A172 (cell line): Measurements from ENCODE around the gene RDH16. TPM values are rescaled to one million over a fixed set of nuclear protein-coding genes. Genes with fewer than 3 reads are reported as not detected.
"Not testable (repeated sequence)": the region's sequence is repeated elsewhere in the genome, so short reads cannot be mapped to it uniquely, and the experiment has no call there.

ENCODE experiments used
- DNase-seq: peaks from one replicate; pipeline ENCODE4 v3.0.0-alpha.2; 2015; ENCODE audit warnings: low spot score
- total RNA-seq: library from RNA; depleted of rRNA; stranded (reverse); fragments of >200 nt; shearing (Covaris generic); gene quantifications from 2 replicates; pipeline ENCODE4 v1.2.3, GENCODE V29; 2014

RDH16 gene
- total RNA-seq, 1 experiment from 2014 or later, result not detected

DNA sequence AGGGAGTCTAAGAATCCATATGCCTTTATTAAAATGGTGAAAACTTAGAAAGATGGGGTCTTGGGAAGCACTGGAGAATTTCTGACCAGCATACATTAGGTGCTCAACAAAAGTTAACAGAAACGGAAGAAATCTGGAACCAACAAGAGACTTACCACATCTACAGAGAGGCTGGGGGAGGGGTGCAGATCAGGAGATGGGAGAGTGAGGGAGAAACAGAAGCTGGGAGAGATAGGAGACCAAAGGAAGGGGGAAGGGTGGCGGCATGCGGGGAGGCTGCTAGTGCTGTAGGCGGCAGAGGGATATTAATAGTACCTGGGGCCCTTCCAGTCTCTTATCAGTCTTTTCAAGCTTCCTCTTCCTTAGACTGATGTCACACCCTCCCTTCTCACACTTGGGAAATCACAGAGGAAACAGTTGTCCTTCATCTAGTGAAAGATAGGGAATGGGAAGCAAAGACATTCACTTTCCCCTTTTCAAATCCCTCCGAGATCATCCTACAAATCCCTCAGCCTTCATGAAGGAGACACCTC, 30.9 kb upstream of the RDH16 start:
- DNase-seq, result peak; percentile 80

DNA sequence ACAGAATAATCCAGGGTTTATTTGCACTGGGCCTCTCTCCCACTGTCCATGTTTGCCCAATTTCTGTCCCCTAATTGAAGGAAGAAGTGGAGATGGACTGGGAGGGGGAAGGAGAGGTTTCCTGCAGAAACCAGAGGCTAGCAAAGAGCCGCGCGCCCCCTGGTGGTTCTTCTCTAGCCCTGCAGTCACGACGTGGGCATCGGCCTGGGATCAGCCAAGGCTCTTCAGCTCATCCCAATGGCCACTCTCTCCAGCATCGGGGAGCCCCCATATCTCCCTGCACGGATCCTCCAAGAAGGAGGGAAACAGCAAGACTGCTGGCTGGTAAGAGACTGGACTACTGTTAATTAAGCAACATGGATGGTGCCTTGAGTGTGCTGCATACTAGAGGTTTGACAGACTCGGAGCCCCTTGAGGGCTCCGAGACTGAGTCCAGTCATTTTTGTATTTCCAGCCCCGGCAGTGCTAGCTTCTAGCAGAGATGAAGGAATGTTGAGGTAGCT, 30.2 kb upstream of the RDH16 start:
- DNase-seq, result peak; percentile 79

DNA sequence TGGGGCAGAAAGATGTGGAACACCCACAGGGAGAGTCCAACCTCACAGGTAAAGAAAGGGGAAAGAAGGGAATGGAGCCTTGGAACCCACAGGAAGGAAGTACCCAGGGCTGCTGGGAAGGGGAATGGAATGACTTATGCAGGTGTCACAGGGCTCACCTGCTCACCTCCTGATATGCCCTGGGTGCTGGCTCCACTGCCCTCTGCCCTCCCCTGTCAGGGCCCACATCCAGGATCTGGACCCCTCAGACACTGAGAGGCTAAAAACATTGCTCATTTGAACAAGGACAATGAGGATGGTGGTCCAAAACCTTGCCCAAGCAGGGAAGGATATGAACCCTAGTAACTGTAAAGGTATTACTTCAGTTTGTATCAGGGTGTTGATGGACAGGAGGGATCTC, 29.6 kb upstream of the RDH16 start:
- DNase-seq, result no peak

DNA sequence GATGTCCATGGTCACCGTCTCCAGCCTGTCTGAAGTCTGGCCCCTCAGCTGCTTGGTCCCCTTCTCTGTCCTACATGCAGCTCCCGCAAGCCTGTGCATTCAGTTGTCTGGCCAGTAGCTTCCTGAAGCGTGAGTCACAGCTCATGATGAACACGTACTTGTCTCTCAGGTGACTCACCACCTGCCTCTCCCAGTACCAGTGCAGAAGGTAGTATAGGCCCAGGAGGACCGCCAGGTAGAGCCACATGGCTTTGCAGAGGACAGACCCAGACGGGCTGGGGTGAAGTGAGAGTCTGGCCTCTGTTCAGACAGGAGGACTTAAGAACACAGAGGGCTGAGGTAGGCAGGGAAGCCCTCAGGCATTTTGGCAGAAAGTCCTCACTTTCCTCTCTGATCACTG, 28.3 kb upstream of the RDH16 start:
- DNase-seq, result peak; percentile 78

DNA sequence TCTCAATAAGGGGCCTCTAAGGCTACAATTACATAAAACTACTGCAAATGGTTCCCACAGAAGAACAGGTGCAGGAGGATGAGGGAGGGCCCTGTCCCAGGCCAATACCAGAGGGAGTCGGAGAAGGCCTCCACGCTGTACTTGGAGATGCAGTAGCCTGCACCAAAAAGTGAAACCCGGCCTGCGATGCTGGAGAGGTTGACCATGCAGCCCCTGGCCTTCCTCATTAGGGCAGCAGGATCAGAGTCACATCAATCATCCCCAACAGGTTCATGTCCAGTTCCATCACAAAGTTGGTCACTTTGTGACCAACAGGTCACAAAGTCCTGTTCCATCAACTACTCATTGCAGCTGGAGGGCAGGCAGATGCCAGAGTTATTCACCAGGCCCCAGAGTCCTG, 26.0 kb upstream of the RDH16 start:
- DNase-seq, result no peak

DNA sequence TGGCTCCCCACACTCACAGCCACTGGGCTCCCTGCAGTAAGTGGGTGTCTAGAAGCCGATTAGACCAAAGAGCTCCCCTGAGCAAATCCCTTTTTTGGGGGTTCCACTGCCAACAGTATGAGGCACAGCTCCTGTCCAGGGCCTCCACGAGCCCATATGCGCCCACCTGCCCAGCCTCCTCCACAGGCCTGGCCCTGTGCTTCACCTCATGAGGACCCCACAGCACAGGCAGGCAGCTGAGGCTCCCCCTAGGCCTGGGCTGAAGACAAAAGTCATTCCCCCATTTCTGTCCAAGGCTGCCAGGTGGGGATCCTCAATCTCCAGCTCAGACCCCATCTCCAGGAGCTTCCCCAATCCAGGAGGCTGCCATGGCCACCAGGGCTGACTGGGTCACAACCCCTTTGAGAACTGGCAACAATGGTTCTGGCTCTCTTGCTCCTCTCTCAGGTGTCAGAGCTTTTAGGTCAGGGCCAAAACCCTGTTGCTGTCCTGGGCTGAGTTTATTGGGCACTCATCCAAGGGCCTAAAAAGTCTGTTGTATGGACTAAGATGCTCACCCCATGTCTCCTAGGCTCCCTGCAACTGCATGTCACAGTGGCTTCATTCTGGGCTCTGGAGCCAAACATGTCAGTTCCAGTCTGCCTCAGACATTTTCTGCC, 25.3 kb upstream of the RDH16 start:
- not testable (repeated sequence) for DNase-seq

DNA sequence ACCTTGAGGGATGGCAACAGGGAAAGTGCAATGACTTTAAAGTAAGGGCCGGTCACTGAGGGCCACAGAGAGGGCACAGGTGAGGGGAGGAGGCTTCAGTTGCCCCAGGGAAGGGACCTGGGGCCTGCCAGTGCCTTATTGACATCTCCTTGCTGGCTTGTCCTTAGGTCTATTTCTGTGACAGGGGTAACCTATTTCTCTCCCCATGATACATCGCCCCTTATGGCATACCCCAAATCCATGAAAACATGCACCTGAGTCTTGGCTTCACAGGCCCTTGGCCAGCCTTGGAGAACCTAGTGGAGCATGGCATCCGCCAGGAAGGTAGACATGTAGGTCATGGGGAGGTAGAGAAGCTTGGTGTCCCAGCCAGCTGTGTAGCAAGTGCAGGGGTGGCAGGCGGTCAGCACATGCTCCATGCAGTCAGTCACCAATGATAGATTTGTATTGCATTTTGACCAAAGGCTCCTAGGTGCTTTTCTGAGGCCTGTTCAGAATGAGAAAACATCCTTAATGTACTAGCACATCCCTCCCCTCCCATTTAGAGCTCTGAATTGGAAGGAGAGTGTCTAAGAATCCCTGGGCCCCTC, 23.6 kb upstream of the RDH16 start:
- no peak for DNase-seq

DNA sequence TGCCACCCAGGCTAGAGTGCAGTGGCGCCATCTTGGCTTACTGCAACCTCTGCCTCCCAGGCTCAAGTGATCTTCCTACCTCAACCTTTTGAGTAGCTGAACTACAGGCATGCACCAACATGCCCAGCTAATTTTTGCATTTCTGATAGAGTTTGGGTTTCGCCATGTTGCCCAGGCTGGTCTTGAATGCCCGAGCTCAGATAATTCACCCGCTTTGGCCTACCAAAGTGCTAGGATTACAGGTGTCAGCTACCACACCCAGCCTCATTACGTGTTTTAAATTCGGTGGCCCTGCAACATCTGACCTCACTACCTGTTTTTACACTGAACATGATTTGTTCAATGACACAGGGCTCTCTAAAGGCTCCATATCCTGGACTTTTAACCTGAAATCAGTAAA, 22.9 kb upstream of the RDH16 start:
- DNase-seq, result no peak

DNA sequence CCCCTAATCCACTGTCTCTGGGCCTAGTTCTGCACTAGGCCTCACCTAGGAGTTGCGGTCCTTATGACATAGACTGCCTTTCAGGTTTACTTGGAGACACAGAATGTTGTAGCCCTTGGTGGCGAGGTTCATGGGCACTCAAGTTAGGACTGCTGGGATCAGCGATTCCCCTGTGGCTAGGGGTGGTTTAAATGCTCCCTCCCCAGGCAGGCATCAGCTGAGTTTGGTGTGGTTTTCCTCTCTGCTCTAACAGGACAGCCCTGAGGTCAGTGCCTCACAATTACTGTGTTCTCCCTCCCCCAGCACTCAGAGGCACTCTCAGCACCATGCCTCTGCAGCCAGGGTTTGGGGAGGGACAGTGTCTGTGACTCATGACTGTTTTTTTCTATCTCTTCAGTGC, 22.2 kb upstream of the RDH16 start:
- no peak for DNase-seq

DNA sequence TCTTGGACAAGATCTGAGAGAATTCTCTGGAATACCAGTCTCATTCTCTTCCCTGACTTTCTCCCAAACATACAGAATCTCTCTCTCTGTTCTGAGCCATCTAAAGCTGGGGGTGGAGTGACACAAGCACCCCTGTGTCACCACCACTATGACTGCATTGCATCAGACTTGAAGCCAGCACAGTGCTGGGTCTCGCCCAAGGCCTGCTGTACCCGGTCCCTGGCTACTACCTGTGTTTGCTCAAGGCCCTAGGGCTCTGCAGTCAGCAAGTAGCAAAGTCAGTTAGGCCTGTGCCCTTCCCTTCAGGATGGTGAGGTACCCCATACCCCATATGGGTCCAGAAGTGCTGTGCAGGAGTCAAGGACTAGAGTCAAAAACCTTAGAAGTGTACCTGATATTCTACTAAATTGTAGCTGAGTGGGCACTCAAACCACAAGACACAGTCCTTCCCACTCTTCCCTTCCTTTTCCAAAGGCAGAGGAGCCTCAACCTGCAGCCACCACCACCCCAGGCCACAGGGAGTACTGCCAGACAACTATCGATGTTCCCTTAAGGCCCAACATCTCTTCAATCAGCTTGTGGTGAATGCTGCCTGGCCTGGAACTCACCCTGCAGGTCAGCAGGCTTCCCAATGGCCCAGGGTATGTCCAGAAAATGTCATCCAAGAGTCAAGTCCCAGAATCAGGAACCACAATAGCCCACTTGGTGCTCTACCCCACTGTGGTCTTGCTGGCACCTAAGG, 21.2 kb upstream of the RDH16 start:
- no peak for DNase-seq

DNA sequence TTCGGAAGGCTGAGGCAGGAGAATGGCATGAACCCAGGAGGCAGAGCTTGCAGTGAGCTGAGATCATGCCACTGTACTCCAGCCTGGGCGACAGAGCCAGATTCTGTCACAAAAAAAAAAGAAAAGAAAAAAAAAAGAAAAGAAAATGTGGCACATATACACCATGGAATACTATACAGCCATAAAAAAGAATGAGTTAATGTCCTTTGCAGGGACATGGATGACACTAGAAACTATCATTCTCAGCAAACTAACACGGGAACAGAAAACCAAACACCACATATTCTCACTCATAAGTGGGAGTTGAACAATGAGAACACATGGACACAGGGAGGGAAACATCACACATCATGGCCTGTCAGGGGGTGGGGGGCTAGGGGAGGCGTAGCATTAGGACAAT, 20.0 kb upstream of the RDH16 start:
- not testable (repeated sequence) for DNase-seq

DNA sequence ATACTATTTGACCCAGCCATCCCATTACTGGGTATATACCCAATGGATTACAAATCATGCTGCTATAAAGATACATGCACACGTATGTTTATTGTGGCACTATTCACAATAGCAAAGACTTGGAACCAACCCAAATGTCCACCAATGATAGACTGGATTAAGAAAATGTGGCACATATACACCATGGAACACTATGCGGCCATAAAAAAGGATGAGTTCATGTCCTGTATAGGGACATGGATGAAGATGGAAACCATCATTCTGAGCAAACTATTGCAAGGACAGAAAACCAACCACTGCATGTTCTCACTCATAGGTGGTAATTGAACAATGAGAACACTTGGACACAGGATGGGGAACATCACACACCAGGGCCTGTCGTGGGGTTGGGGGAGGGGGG, 16.8 kb upstream of the RDH16 start:
- DNase-seq, result not testable (repeated sequence)

DNA sequence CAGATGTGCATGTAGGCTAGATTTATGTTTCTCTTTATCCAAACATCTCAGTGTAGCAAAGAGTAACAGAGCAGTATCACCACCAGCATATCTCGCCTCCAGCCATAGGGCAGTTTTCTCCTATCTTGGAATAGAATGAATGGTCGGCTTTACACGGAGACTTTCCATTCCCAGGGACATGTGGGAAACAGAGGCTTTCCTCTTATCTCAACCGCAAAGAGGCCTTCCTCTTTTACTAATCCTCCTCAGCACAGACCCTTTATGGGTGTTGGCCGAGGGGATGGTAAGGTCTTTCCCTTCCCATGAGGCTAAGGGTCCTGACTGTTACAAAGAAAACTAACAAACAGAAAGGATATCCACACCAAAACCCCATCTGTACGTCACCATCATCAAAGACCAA, 11.5 kb upstream of the RDH16 start:
- not testable (repeated sequence) for DNase-seq

DNA sequence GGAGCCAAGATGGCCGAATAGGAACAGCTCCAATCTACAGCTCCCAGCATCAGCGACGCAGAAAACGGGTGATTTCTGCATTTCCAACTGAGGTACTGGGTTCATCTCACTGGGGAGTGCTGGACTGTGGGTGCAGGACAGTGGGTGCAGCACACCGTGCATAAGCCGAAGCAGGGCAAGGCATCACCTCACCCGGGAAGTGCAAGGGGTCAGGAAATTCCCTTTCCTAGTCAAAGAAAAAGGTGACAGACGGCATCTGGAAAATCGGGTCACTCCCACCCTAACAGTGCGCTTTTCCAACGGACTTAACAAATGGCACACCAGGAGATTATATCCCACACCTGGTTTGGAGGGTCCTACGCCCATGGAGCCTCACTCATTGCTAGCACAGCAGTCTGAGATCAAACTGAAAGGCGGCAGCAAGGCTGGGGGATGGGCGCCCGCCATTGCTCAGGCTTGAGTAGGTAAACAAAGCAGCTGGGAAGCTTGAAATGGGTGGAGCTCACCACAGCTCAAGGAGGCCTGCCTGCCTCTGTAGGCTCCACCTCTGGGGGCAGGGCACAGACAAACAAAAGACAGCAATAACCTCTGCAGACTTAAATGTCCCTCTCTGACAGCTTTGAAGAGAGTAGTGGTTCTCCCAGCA, 8.7 kb upstream of the RDH16 start:
- not testable (repeated sequence) for DNase-seq

DNA sequence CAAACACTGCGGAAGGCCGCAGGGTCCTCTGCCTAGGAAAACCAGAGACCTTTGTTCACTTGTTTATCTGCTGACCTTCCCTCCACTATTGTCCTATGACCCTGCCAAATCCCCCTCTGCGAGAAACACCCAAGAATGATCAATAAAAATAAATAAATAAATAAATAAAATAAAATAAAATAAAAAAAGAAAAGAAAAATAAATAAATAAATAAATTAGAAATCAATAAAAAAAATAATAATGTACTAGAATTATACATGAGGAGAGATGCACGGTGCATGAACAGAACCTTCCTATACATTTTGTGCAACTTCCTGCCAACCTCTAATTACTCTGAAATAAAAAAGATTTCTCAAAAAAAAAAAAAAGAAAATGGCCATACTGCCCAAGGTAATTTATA, 7.7 kb upstream of the RDH16 start:
- DNase-seq, result not testable (repeated sequence)

DNA sequence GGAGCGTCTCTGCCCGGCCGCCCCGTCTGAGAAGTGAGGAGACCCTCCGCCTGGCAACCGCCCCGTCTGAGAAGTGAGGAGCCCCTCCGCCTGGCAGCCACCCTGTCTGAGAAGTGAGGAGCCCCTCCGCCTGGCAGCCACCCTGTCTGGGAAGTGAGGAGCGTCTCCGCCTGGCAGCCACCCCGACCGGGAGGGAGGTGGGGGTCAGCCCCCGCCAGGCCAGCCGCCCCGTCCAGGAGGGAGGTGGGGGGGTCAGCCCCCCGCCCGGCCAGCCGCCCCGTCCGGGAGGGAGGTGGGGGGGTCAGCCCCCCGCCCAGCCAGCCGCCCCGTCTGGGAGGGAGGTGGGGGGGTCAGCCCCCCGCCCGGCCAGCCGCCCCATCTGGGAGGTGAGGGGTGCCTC, 6.1 kb upstream of the RDH16 start:
- not testable (repeated sequence) for DNase-seq

DNA sequence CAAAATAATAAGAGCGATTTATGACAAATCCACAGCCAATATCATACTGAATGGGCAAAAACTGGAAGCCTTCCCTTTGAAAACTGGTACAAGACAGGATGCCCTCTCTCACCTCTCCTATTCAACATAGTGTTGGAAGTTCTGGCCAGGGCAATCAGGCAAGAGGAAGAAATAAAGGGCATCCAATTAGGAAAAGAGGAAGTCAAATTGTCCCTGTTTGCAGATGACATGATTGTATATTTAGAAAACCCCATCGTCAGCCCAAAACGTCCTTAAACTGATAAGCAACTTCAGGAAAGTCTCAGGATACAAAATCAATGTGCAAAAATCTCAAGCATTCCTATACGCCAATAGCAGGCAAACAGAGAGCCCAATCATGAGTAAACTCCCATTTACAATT, 4.8 kb upstream of the RDH16 start:
- not testable (repeated sequence) for DNase-seq

DNA sequence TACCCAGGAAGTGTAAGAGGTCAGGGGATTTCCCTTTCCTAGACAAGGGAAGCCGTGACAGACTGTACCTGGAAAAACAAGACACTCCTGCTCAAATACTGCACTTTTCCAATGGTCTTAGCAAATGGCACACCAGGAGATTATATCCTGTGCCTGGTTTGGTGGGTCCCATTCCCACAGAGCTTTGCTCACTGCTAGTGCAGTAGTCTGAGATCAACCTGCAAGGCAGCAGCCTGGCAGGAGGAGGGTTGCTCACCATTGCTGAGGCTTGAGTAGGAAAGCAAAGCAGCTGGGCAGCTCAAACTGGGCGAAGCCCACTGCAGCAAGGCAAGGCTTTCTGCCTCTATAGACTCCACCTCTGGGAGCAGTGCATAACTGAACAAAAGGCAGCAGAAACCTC, 1.0 kb upstream of the RDH16 start:
- no peak for DNase-seq

DNA sequence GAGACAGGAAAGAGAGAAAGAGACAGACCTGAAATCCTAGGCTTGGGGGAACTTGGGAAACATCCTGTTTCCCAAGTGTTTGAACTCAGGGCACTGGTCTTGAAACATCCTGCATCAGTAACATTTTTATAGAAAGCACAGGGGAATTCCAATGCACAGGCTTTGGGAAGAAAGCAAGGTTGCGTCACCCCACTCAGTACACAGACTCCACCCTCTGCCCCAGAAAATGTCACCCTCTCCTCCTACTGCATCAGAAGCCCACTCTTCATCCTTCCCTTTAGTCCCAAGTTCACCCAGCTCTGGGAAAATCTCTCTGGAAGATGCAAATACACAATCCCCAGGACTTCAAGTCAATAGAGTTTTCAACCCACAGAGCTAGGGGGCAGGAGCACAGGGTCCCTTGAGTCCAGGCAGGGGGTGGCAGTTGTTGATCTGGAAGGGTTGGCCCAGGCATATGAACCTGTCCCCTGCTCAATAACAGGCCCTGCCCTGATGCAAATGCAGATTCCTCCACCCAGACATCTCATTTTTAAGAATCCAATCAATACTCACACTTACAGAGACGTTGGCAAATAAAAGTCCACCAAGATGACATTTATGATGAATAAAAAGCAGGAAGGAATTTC, 1.7 kb downstream of the RDH16 start:
- DNase-seq, result peak; percentile 34

DNA sequence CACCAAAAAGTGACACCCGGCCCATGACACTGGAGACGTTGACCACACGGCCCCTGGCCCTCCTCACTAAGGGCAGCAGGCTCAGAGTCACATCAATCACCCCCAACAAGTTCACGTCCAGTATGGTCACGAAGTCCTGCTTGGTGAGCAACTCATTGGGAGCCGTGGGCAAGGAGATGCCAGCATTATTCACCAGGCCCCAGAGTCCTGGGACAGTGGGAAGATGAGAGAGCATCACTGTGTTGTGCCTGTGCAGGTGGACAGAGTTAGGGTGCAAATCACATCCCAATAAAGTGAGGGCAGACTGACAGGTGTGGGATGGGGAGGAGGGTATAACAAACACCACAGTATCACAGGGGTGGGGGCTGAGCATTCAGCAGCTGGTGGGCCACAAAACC, 2.5 kb downstream of the RDH16 start:
- no peak for DNase-seq

DNA sequence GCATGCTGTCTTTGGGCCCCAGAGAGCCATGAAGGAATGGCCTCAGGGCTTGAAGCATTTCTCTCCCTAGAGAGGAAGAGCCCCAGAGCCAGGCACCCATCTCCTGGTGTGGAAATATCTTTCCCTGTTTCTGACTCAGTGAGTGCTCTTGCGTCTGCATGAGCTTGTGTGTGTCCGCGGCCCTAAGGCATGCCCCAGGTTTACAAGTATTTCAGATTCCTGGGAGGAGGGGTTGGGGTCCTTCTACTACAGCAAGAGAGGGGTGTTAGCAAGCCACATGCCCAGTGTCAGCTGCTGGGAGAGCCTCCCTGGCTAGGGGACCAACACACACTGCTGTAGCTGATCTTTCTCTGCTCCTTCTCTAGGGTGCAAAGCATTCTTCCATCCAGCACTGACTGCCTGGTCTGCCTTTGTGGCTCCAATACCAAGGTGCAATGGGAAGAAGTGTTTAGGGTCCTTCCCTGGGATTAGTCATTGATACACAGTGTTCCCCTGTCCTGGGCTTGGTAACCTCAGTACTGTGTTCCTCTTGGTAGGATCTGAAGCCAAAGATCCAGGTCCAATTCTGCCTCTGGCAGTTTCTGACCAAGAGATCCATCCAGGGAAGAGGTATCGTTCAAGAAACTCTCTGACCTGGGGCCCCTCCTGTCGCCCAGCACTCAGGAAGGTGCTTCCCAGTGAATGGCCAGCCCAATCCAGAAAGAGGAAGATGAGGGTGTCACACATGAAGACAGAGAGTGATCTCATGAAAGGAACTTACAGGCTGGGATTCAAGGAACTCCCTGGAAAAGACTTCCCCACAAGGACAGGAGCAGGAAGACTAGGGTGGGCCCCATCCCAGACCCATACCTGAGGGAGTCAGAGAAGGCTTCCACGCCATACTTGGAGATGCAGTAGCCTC, 3.1 kb downstream of the RDH16 start:
- DNase-seq, result no peak
